OCI-LY3 (cell line): ENCODE results near the gene MAGI2.

Experiments used
- H2AFZ ChIP-seq: fragments of 200-600, 300-600 bp; shearing (Covaris generic); 2 replicates; pipeline ENCODE4 v1.6.0; 2014; ENCODE audit warnings: antibody characterized with exemption, low read depth, low read length
- H3K27ac ChIP-seq: fragments of 200-600, 300-600 bp; sonication (generic); 2 replicates; pipeline ENCODE4 v1.5.1; 2014; ENCODE audit warnings: mild to moderate bottlenecking, low read length, moderate library complexity, mixed read lengths
- H3K27me3 ChIP-seq: fragments of 200-600, 300-600 bp; sonication (generic); 2 replicates; pipeline ENCODE4 v1.6.1; 2014; ENCODE audit warnings: low read depth, low read length, mixed read lengths
- H3K36me3 ChIP-seq: fragments of 200-600, 300-600 bp; sonication (generic); replicated peaks from 2 replicates; pipeline ENCODE3; 2014; ENCODE audit warnings: low read depth, low read length, mixed read lengths
- H3K4me1 ChIP-seq: fragments of 300-600, 200-600 bp; sonication (generic); 2 replicates; pipeline ENCODE4 v1.6.1; 2014; ENCODE audit warnings: low read length, mixed read lengths
- H3K4me2 ChIP-seq: fragments of 200-600, 300-600 bp; sonication (generic); 2 replicates; pipeline ENCODE4 v1.6.1; 2014; ENCODE audit warnings: low read length, mixed read lengths
- H3K4me3 ChIP-seq: fragments of 300-600, 200-600 bp; sonication (generic); 2 replicates; pipeline ENCODE4 v1.5.1; 2014; ENCODE audit warnings: antibody characterized with exemption, mild to moderate bottlenecking, low read length, moderate library complexity
- H3K79me2 ChIP-seq: fragments of 300-600, 200-600 bp; shearing (Covaris generic); 2 replicates; pipeline ENCODE4 v1.6.1; 2014; ENCODE audit warnings: mild to moderate bottlenecking, low read length, mixed read lengths
- H3K9ac ChIP-seq: fragments of 300-600, 200-600 bp; shearing (Covaris generic); 2 replicates; pipeline ENCODE4 v1.6.0; 2014; ENCODE audit warnings: mild to moderate bottlenecking, low read length, moderate library complexity
- H3K9me3 ChIP-seq: fragments of 200-600, 300-600 bp; shearing (Covaris generic); 2 replicates; pipeline ENCODE4 v1.6.1; 2014; ENCODE audit warnings: low read length, mixed read lengths; ENCODE audit not compliant: insufficient read depth
- H4K20me1 ChIP-seq: fragments of 200-600, 300-600 bp; sonication (generic); 2 replicates; pipeline ENCODE4 v1.6.1; 2016; ENCODE audit warnings: low read length, mixed read lengths; ENCODE audit not compliant: insufficient read depth
- CTCF ChIP-seq: fragments of 200-600, 300-600 bp; sonication (generic); IDR thresholded peaks from 2 replicates; pipeline ENCODE4 v1.5.1; 2014; ENCODE audit warnings: antibody characterized with exemption, low read length, low read depth
- EZH2phosphoT487 ChIP-seq: fragments of 200-600 bp; shearing (Covaris generic); IDR thresholded peaks from 2 replicates; pipeline ENCODE4 v1.6.1; 2018; ENCODE audit warnings: antibody characterized with exemption, mixed run types, low read depth

Gene MAGI2

GRCh38 chr7:78114993-78115392 is 1338.5 kb downstream of the MAGI2 start:
- H3K79me2 ChIP-seq = no peaks in the 10 kb centered on the region
- no peak overlapping the region for H2AFZ ChIP-seq
- no peak overlapping the region for H3K27ac ChIP-seq
- H3K9ac ChIP-seq = no peak overlapping the region
- no peak overlapping the region for H3K4me2 ChIP-seq
- peaks cover 14% of the 10 kb centered on the region; the same call in 1 of the 2 replicates for H3K27me3 ChIP-seq
- H3K9me3 ChIP-seq = no peaks in the 10 kb centered on the region
- H3K4me3 ChIP-seq = no peak overlapping the region
- no peaks in the 10 kb centered on the region for H3K36me3 ChIP-seq
- no peak for TF ChIP-seq EZH2phosphoT487
- TF ChIP-seq CTCF = no peak
- no peaks in the 10 kb centered on the region for H4K20me1 ChIP-seq
- H3K4me1 ChIP-seq = no peaks in the 10 kb centered on the region

DNA sequence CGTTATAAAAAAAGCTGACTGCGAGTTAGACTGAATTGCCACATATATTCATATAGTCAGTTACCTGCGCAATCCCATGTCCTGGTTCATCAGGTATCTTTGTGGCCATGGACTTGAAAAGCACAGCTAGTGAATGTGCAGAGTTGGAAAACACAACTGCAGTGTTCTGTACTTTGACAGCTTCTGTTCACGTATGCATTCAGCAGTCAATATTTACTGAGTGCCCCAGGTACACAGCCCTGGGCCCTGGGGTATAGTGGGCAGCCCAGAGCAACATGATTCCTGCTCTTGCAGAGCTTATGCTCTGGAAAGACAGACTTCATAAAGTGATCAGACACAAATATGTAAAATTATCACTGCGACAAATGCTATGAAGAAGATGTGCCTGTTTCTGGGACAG is 1341.0 kb downstream of the MAGI2 start:
- Histone ChIP-seq H3K9me3 (no peaks in the 10 kb centered on the region), H2AFZ (no peak overlapping the region), H3K9ac (no peak overlapping the region), H3K27ac (no peak overlapping the region), H3K36me3 (no peaks in the 10 kb centered on the region), H3K79me2 (no peaks in the 10 kb centered on the region), H3K4me1 (no peaks in the 10 kb centered on the region), H3K27me3 (peaks cover 14% of the 10 kb centered on the region; the same call in 1 of the 2 replicates), H4K20me1 (no peaks in the 10 kb centered on the region), H3K4me2 (no peak overlapping the region), H3K4me3 (no peak overlapping the region)
- TF ChIP-seq CTCF (no peak), EZH2phosphoT487 (no peak)

DNA sequence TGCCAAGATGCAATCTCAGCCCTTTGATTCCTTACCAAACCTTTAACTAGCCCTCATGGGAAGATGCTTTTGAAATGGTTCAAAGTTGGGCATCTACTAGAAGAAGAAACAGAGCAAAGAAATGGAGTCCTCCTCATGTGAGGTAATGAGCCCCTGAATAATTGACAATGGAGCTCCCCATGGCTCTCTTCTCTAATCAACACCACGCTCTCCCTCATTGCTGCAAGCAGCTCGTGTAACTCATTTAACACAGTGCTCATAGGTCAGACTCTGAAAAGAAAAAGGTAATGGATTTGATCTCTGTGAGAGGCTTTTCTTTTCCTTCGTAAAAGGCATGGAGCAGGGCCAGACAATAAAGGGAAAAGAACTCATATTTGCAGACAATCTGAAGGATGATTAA is 1342.1 kb downstream of the MAGI2 start:
- H3K4me2 ChIP-seq = no peak overlapping the region
- TF ChIP-seq CTCF (no peak), EZH2phosphoT487 (no peak)
- no peak overlapping the region for H3K9ac ChIP-seq
- H2AFZ ChIP-seq = no peak overlapping the region
- H4K20me1 ChIP-seq = no peaks in the 10 kb centered on the region
- no peaks in the 10 kb centered on the region for H3K36me3 ChIP-seq
- no peak overlapping the region for H3K27ac ChIP-seq
- H3K4me3 ChIP-seq = no peak overlapping the region
- H3K27me3 ChIP-seq = peaks cover 14% of the 10 kb centered on the region; the same call in 1 of the 2 replicates
- no peaks in the 10 kb centered on the region for H3K79me2 ChIP-seq
- H3K9me3 ChIP-seq = no peaks in the 10 kb centered on the region
- H3K4me1 ChIP-seq = no peaks in the 10 kb centered on the region

DNA sequence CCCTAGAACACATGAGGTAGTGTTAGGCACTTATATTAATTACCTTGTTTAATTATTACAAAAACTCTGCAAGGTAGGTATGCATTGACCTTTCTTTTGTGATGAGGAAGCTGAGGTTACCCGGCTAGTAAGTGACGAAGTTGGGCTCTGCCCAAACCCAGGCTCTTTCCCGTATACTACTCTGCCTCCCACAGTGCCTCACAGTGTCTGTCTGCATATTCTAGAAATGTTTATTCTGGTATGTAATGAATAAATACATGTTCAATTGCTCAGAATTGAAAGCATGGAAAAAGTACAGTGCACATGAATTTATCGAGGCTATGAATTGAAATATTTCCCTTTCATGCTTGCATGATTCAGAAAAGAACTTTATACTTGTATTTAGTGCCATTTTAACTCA is 1350.0 kb downstream of the MAGI2 start:
- H3K4me3 ChIP-seq = no peak overlapping the region
- H4K20me1 ChIP-seq = no peaks in the 10 kb centered on the region
- H3K27me3 ChIP-seq = peaks cover 7% of the 10 kb centered on the region; the same call in 1 of the 2 replicates
- H3K36me3 ChIP-seq = no peaks in the 10 kb centered on the region
- TF ChIP-seq CTCF (no peak), EZH2phosphoT487 (no peak)
- no peak overlapping the region for H3K9ac ChIP-seq
- no peaks in the 10 kb centered on the region for H3K9me3 ChIP-seq
- H3K4me2 ChIP-seq = no peak overlapping the region
- H3K27ac ChIP-seq = no peak overlapping the region
- no peak overlapping the region for H2AFZ ChIP-seq
- H3K79me2 ChIP-seq = no peaks in the 10 kb centered on the region
- no peaks in the 10 kb centered on the region for H3K4me1 ChIP-seq
